ENCODE results near the gene FDX2. TPM values are rescaled to one million over a fixed set of nuclear protein-coding genes. Genes with fewer than 3 reads are reported as not detected.

The FDX2 gene
- total and polyA plus RNA-seq, 2 donors (not counting 3 experiments of a cell fraction or from before 2014, with no cell fraction given), result 20.5 to 59.8 TPM

DNA sequence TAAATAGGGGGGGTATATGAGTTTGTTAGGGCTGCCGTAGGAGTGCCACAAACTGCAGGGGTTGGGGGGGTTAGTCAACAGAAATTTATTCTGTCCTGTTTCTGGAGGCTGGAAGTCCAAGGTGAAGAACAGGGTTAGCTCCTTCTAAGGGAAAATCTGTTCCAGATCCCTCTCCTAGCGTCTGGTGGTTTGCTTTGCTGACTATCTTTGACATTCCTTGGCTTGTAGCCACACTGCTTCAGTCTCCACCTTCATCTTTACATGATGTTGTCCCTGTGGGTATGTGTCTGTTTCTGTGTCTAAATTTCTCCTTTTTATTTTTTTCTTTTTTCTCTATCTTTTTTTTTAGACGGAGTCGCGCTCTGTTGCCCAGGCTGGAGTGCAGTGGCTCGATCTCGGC is 53.0 kb downstream of the FDX2 start:
- CTCF ChIA-PET, result interaction anchor here (0.6 to 10.0 kb wide), 2 partner anchors 44 to 127 kb away, joined by 4 to 606 read pairs; no protein-coding TSS in a partner anchor
- dilution Hi-C loops (cut with MboI; ENCODE audit: extremely low pct_ligation_motif_present, low sequenced_read_pairs) (no loop called here), intact Hi-C loops (cut with micrococcal nuclease) (no loop called here)
- peaks cover 0 to 5% of the 10 kb centered on the region in 2 experiments for H3K36me3 ChIP-seq (ENCODE audit: control insufficient read depth in 2 of 2, extremely low read depth in 1 of 2, insufficient read depth in 2 of 2, low read length in 2 of 2)
- BruUV-seq (replicated peaks), result no TSS peak
- no peaks in the 10 kb centered on the region for H3K9me3 ChIP-seq (replicated peaks; ENCODE audit: control insufficient read depth, insufficient read depth, low read length)
- no peak for DNase-seq (ENCODE audit: low read depth, low spot score)
- FAIRE-seq, result no peak
- H4K20me1 ChIP-seq (replicated peaks; ENCODE audit: control insufficient read depth, extremely low read depth, insufficient read depth, low read length), result no peaks in the 10 kb centered on the region
- TF ChIP-seq POLR2A (IDR thresholded peaks at IDR 0.05; ENCODE audit: low read depth, low read length), result no peak
- no peak for TF ChIP-seq EZH2 (IDR thresholded peaks at IDR 0.05; ENCODE audit: borderline replicate concordance, low read depth, low read length, severe bottlenecking)
- TF ChIP-seq POLR2AphosphoS5 (IDR thresholded peaks at IDR 0.05; ENCODE audit: insufficient read depth, low read depth, low read length), result no peak
- TF ChIP-seq, protein P1, sequence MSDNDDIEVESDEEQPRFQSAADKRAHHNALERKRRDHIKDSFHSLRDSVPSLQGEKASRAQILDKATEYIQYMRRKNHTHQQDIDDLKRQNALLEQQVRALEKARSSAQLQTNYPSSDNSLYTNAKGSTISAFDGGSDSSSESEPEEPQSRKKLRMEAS (IDR thresholded peaks at IDR 0.05; ENCODE audit: insufficient read depth, insufficient read length), result no peak
- no peak for TF ChIP-seq MYC (IDR thresholded peaks at IDR 0.05; ENCODE audit: low read depth, low read length)
- no peak for TF ChIP-seq FOS (IDR thresholded peaks at IDR 0.05; ENCODE audit: borderline replicate concordance, insufficient read depth, low read length)
- TF ChIP-seq JUN (IDR thresholded peaks at IDR 0.05; ENCODE audit: borderline replicate concordance, insufficient read depth, insufficient read length, low read depth), result no peak
- TF ChIP-seq GATA2 (IDR thresholded peaks at IDR 0.05; ENCODE audit: insufficient read depth, insufficient read length, low read depth, low read length), result no peak
- TF ChIP-seq, protein P2, sequence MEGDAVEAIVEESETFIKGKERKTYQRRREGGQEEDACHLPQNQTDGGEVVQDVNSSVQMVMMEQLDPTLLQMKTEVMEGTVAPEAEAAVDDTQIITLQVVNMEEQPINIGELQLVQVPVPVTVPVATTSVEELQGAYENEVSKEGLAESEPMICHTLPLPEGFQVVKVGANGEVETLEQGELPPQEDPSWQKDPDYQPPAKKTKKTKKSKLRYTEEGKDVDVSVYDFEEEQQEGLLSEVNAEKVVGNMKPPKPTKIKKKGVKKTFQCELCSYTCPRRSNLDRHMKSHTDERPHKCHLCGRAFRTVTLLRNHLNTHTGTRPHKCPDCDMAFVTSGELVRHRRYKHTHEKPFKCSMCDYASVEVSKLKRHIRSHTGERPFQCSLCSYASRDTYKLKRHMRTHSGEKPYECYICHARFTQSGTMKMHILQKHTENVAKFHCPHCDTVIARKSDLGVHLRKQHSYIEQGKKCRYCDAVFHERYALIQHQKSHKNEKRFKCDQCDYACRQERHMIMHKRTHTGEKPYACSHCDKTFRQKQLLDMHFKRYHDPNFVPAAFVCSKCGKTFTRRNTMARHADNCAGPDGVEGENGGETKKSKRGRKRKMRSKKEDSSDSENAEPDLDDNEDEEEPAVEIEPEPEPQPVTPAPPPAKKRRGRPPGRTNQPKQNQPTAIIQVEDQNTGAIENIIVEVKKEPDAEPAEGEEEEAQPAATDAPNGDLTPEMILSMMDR (IDR thresholded peaks at IDR 0.05; ENCODE audit: extremely low read depth in 1 of 2, insufficient read depth in 1 of 2, low read depth in 1 of 2, low read length in 2 of 2), result no peak
- H3K4me3 ChIP-seq (replicated peaks in 1 of 3; ENCODE audit: insufficient read depth in 1 of 3, low read depth in 1 of 3, low read length in 3 of 3), result no peak overlapping the region
- POLR2A ChIA-PET, result no interaction called here
- no peaks in the 10 kb centered on the region for H3K9me1 ChIP-seq (replicated peaks; ENCODE audit: control insufficient read depth, extremely low read depth, insufficient read depth, low read length)
- H3K79me2 ChIP-seq (ENCODE audit: control insufficient read depth, insufficient read depth, low read length), result no peaks in the 10 kb centered on the region
- H3K27ac ChIP-seq (ENCODE audit: insufficient read depth, low read depth, low read length), result no peak overlapping the region
- H3K27me3 ChIP-seq (ENCODE audit: control insufficient read depth in 2 of 2, insufficient read depth in 2 of 2, low read length in 2 of 2), result no peaks in the 10 kb centered on the region
- peaks cover under 1% of the 10 kb centered on the region for H3K4me1 ChIP-seq (ENCODE audit: control insufficient read depth, extremely low read depth, insufficient read depth, low read length)
- H3K4me2 ChIP-seq (ENCODE audit: insufficient read depth, low read length), result no peak overlapping the region
- no peak overlapping the region for H3K9ac ChIP-seq (replicated peaks; ENCODE audit: extremely low read depth, insufficient read depth, low read length)
- H2AFZ ChIP-seq (ENCODE audit: low read depth, low read length), result no peak overlapping the region
